Fibroblast of lung (primary cell): ENCODE measurements around the gene IGBP1.
"Not testable (repeated sequence)": the region's sequence is repeated elsewhere in the genome, so short reads cannot be mapped to it uniquely, and the experiment has no call there.

ENCODE experiments used
- EZH2 ChIP-seq: IDR thresholded peaks from 2 replicates; pipeline ENCODE4 v1.5.1; 2012; ENCODE audit warnings: low read length, control low read depth, mild to moderate bottlenecking; ENCODE audit errors: missing control alignments
- TF ChIP-seq, protein P1 (sequence below), 2 donors: IDR thresholded peaks in 1 of 2; conservative IDR thresholded peaks in 1 of 2; 1 replicate in 1 of 2; 2 replicates in 1 of 2; pipeline ENCODE4 v1.5.1; 2011 to 2012; ENCODE audit warnings: low read length in 2 of 2, control low read depth in 1 of 2, inconsistent platforms in 1 of 2, low read depth in 1 of 2, mild to moderate bottlenecking in 1 of 2

DNA sequence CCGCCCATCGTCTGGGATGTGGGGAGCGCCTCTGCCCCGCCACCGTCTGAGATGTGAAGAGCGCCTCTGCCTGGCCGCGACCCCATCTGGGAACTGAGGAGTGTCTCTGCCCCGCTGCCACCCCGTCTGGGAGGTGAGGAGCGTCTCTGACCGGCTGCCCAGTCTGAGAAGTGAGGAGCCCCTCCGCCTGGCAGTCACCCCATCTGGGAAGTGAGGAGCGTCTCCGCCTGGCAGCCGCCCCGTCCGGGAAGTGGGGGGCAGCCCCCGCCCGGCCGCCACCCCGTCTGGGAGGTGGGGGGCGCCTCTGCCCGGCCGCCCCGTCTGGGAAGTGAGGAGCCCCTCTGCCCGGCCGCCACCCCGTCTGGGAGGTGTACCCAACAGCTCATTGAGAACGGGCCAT, 10.2 kb upstream of the IGBP1 start:
- TF ChIP-seq, protein P1, sequence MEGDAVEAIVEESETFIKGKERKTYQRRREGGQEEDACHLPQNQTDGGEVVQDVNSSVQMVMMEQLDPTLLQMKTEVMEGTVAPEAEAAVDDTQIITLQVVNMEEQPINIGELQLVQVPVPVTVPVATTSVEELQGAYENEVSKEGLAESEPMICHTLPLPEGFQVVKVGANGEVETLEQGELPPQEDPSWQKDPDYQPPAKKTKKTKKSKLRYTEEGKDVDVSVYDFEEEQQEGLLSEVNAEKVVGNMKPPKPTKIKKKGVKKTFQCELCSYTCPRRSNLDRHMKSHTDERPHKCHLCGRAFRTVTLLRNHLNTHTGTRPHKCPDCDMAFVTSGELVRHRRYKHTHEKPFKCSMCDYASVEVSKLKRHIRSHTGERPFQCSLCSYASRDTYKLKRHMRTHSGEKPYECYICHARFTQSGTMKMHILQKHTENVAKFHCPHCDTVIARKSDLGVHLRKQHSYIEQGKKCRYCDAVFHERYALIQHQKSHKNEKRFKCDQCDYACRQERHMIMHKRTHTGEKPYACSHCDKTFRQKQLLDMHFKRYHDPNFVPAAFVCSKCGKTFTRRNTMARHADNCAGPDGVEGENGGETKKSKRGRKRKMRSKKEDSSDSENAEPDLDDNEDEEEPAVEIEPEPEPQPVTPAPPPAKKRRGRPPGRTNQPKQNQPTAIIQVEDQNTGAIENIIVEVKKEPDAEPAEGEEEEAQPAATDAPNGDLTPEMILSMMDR (conservative IDR thresholded peaks at IDR 0.05 in 1 of 2, IDR thresholded peaks at IDR 0.05 in 1 of 2; ENCODE audit: low read depth in 1 of 2, low read length in 2 of 2): not testable (repeated sequence)
- TF ChIP-seq EZH2: not testable (repeated sequence)
